ENCODE results near the gene GALNT6.
A peak's percentile ranks its signal among the peaks of the same experiment; 100 is the strongest.

The GALNT6 gene

GRCh38 chr12:51391283-51392123, at the start of gene GALNT6:
Gene GALNT6, minus strand, starts transcription at chr12:51391406. Its CDS starts 11,625 bp downstream, at chr12:51379781.
- peak in 2 of 3 donors; percentile 46 to 61 for DNase-seq (ENCODE audit: low read depth in 2 of 3, low spot score in 1 of 3)

- no peak for DNase-seq (ENCODE audit: low read depth in 2 of 3, low spot score in 1 of 3)
Measured at GRCh38 chr12:51439330-51439729, 48.1 kb upstream of the GALNT6 start.

GRCh38 chr12:51437431-51437830, 46.2 kb upstream of the GALNT6 start:
- DNase-seq (ENCODE audit: low read depth in 2 of 3, low spot score in 1 of 3): no peak

GRCh38 chr12:51434305-51434704, 43.1 kb upstream of the GALNT6 start:
- DNase-seq (ENCODE audit: low read depth in 2 of 3, low spot score in 1 of 3): no peak

GRCh38 chr12:51432921-51433320, 41.7 kb upstream of the GALNT6 start:
- DNase-seq (ENCODE audit: low read depth in 2 of 3, low spot score in 1 of 3): no peak

GRCh38 chr12:51430196-51430895, 39.1 kb upstream of the GALNT6 start:
- DNase-seq (ENCODE audit: low read depth in 2 of 3, low spot score in 1 of 3): no peak

- no peak for DNase-seq (ENCODE audit: low read depth in 2 of 3, low spot score in 1 of 3)
Measured at GRCh38 chr12:51429700-51430099, 38.5 kb upstream of the GALNT6 start.

- no peak for DNase-seq (ENCODE audit: low read depth in 2 of 3, low spot score in 1 of 3)
Measured at GRCh38 chr12:51428256-51428655, 37.0 kb upstream of the GALNT6 start.

GRCh38 chr12:51424662-51425539, 33.7 kb upstream of the GALNT6 start, which contains the start of gene SLC4A8:
Gene SLC4A8, plus strand, starts transcription at chr12:51424831. Its CDS starts 157 bp downstream, at chr12:51424988.
- peak; percentile 61 to 79 (median 64) for DNase-seq (ENCODE audit: low read depth in 2 of 3, low spot score in 1 of 3)

GRCh38 chr12:51424094-51424661, 33.0 kb upstream of the GALNT6 start:
- no peak for DNase-seq (ENCODE audit: low read depth in 2 of 3, low spot score in 1 of 3)

GRCh38 chr12:51421266-51421884, 30.2 kb upstream of the GALNT6 start:
- peak; percentile 9 to 65 (median 23) for DNase-seq (ENCODE audit: low read depth in 2 of 3, low spot score in 1 of 3)

- no peak for DNase-seq (ENCODE audit: low read depth in 2 of 3, low spot score in 1 of 3)
Measured at GRCh38 chr12:51419425-51420193, 28.4 kb upstream of the GALNT6 start.

- DNase-seq (ENCODE audit: low read depth in 2 of 3, low spot score in 1 of 3): no peak
Measured at GRCh38 chr12:51417826-51418225, 26.6 kb upstream of the GALNT6 start.

- DNase-seq (ENCODE audit: low read depth in 2 of 3, low spot score in 1 of 3): no peak
Measured at GRCh38 chr12:51415931-51416330, 24.7 kb upstream of the GALNT6 start.

- no peak for DNase-seq (ENCODE audit: low read depth in 2 of 3, low spot score in 1 of 3)
Measured at GRCh38 chr12:51413791-51414190, 22.6 kb upstream of the GALNT6 start.

GRCh38 chr12:51413149-51413548, 21.9 kb upstream of the GALNT6 start:
- DNase-seq (ENCODE audit: low read depth in 2 of 3, low spot score in 1 of 3): no peak

GRCh38 chr12:51409846-51410245, 18.6 kb upstream of the GALNT6 start:
- no peak for DNase-seq (ENCODE audit: low read depth in 2 of 3, low spot score in 1 of 3)

GRCh38 chr12:51407604-51408003, 16.4 kb upstream of the GALNT6 start:
- no peak for DNase-seq (ENCODE audit: low read depth in 2 of 3, low spot score in 1 of 3)

- no peak for DNase-seq (ENCODE audit: low read depth in 2 of 3, low spot score in 1 of 3)
Measured at GRCh38 chr12:51406859-51407258, 15.7 kb upstream of the GALNT6 start.

- no peak for DNase-seq (ENCODE audit: low read depth in 2 of 3, low spot score in 1 of 3)
Measured at GRCh38 chr12:51406290-51406689, 15.1 kb upstream of the GALNT6 start.

Data from stimulated activated CD4-positive, alpha-beta T cell treated with anti-CD3 and anti-CD28 coated beads, Interleukin-12 subunit alpha, Interleukin-12 subunit beta, amount 100 ng/mL, for 48 hours (primary cell).